Muscle layer of duodenum (tissue), 2 donors: Measurements from ENCODE around the gene DUS1L.

Experiments
- H3K27ac ChIP-seq: one replicate; pipeline ENCODE4 v1.7.0; 2013; ENCODE audit warnings: mild to moderate bottlenecking, low read length
- H3K27me3 ChIP-seq: one replicate; pipeline ENCODE4 v1.7.0; 2013; ENCODE audit warnings: low read depth, mild to moderate bottlenecking, control low read depth, low read length
- H3K36me3 ChIP-seq, 2 donors: one replicate each; pipeline ENCODE4 v1.7.0; 2013; ENCODE audit warnings: low read length in 2 of 2, control low read depth in 1 of 2, mild to moderate bottlenecking in 1 of 2; ENCODE audit not compliant: insufficient read depth in 2 of 2, control insufficient read depth in 1 of 2
- H3K4me1 ChIP-seq, 2 donors: one replicate each; pipeline ENCODE4 v1.7.0; 2013; ENCODE audit warnings: low read length in 2 of 2, mild to moderate bottlenecking in 2 of 2, control low read depth in 1 of 2, moderate library complexity in 1 of 2; ENCODE audit not compliant: insufficient read depth in 2 of 2, control insufficient read depth in 1 of 2
- H3K4me3 ChIP-seq, 2 donors: one replicate each; pipeline ENCODE4 v1.7.0; 2013; ENCODE audit warnings: low read length in 2 of 2, low read depth in 1 of 2, mild to moderate bottlenecking in 1 of 2
- H3K9me3 ChIP-seq, 2 donors: one replicate each; pipeline ENCODE4 v1.7.0; 2013; ENCODE audit warnings: low read length in 2 of 2, control low read depth in 1 of 2, mild to moderate bottlenecking in 1 of 2; ENCODE audit not compliant: control insufficient read depth in 1 of 2
- donor health status: healthy.

Gene DUS1L

DNA sequence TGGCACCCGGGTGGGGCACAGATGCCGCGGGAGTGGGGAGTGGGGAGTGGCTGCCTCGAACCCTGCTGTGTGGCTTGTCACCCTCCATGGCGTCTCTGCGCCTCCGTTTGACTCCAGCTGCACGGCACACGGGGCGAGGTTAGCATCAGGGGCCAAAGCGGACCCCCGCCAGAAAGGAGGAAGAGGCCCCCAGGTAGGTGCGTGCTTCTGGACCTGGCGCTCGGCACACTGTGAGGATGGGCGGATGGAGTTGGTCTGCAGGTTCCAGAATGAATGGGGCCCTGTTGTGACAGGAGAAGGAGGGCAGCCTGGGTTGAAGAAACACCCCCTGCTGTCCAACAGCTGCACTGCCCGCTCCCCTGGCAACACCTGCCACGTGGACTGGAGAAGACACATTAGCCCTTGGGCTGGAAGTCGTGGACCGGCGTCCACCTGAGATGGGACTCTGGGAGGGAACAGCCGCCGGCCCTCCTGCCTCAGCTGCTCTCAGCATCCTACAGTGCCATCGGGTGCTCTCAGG, 41.8 kb upstream of the DUS1L start:
- H3K36me3 ChIP-seq, result peaks cover 3 to 5% of the 10 kb centered on the region in 2 donors
- H3K27me3 ChIP-seq, result no peaks in the 10 kb centered on the region
- peaks cover 7 to 22% of the 10 kb centered on the region in 2 donors for H3K4me1 ChIP-seq
- H3K27ac ChIP-seq, result no peak overlapping the region
- H3K4me3 ChIP-seq, result no peak overlapping the region
- H3K9me3 ChIP-seq, result no peaks in the 10 kb centered on the region

DNA sequence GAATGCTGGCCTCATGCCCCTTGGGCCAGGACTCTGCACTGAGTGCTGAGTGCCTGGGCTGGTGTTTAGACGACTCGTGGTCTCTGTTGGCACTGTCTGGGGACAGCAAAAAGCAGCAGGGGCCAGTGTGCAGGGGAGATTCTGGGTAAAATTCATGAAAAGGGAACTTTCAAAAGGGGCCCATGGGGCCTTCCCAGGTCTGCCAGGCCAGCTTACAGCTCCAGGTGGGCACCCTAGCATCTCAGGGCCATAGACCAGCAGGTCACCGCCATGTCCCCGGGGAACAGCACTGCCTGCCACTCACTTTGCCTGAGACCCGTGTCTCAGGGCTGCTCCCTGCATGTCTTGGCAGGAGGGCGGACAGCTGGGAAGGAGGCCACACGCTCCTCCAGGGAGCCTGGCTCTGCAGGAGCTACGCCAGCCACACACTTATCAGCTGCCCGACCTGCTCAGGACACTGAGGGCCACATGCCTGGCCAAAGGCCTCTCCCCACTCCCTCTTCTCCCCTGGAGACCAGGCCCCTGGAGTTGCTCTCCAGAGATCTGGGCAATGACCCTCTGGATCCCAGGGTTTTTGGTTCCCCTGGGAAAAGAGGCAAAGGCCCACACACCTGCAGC, 41.2 kb upstream of the DUS1L start:
- Histone ChIP-seq H3K4me3 (peak overlapping the region; percentile 22 to 42), H3K27ac (peak overlapping the region; percentile 72)

DNA sequence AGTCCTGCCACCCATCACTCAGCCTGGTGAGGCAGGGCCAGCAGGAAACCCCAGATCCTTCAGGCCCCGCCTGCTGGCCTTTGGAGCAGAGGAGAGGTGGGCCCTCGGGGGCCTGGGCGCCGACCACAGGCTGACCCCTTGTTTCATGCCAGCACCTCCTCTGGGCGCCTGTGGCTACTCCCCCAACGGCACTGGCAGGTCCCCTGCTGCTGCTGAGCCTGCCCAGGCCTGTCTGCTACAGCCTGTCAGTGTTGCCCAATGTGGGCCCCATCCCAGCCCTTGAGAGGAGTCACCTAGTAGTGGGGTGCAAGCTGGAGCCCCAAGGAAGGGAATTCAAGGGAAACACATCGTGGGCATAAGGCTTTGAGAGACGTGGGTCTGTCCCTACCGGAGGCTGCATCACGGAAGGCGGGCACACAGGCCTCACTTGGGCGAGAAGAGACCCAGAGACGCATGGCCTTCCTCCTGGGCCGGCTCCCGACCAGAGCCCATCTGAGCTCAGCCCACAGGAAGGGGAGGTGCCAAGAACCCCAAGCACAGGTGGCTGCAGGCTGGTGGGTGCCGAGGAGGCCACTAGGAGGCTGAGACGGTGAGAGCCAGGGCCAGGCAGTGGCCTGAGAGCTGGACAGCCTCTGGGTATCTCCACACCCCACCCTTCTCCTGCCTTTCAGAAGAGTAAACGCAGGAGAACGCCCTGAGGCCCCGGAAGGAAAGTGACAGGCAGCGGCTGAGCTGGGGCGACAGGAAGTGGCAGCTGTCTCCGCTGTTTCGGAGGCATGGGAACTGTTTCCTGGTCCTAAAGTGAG, 40.5 kb upstream of the DUS1L start:
- H3K4me3 ChIP-seq, result peak overlapping the region; percentile 22 to 42
- no peaks in the 10 kb centered on the region for H3K27me3 ChIP-seq
- H3K9me3 ChIP-seq, result no peaks in the 10 kb centered on the region
- H3K36me3 ChIP-seq, result peaks cover 0 to 3% of the 10 kb centered on the region in 2 donors
- H3K27ac ChIP-seq, result peak overlapping the region; percentile 72
- H3K4me1 ChIP-seq, result peaks cover 7 to 22% of the 10 kb centered on the region in 2 donors

More for the DNA sequence above, 41.2 kb upstream of the DUS1L start:
- H3K36me3 ChIP-seq, result peaks cover 0 to 3% of the 10 kb centered on the region in 2 donors
- H3K4me1 ChIP-seq, result peaks cover 7 to 22% of the 10 kb centered on the region in 2 donors
- no peaks in the 10 kb centered on the region for H3K27me3 ChIP-seq
- H3K9me3 ChIP-seq, result no peaks in the 10 kb centered on the region

DNA sequence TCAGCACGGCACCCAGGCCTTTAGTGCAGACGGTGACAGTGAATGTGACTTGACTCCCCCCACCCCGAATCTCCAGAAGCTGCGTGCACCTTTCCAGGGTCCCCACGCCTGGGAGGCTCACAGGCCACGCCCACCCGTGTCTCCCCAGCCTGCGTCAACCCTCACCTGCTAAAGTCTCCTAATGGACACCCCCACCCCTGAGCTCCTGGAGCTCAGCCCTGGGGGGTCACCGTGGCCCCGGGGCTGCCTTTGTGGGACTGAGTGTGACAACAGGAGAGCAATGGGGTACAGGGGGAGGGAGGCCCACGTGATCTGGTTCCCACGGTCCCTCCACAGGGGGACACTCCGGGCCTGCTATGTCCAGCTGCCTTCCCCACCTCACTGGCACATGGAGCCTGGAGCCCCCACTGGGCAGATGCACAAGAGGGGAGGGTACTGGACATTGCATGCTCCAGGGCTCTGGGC, 39.8 kb upstream of the DUS1L start:
- H3K36me3 ChIP-seq, result peaks cover 0 to 3% of the 10 kb centered on the region in 2 donors
- no peak overlapping the region for H3K4me3 ChIP-seq
- H3K4me1 ChIP-seq, result peaks cover 7 to 22% of the 10 kb centered on the region in 2 donors
- no peaks in the 10 kb centered on the region for H3K9me3 ChIP-seq
- H3K27me3 ChIP-seq, result no peaks in the 10 kb centered on the region
- no peak overlapping the region for H3K27ac ChIP-seq

DNA sequence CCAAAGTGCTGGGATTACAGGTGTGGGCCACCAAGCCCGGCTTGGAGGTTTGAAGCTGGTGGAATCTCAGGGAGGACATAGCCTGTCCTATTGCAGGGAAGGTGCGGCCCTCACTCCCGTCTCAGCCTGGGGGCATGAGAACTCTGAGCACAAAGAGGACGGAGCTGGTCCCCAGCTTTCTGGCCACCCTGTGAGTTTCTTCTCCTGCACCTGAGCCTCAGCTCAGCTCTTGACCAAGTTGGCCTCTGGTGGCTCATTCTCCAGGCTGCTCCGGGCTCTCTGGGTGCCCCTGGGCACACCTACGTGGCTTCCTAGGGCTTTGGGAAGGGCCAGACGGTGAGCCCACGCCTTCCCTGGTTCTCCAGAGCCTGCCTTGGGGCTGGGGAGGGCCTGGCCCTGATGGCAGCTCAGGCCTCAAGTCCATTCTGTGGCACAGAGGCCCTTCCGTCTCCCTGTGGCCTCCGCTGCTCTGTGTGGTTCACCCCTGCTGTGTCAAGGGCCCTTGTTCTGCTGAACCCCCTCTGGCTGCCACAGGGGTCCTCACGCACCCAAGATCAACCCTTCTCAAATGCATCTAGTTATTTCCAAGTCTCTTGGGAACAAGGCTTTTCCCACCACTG, 39.3 kb upstream of the DUS1L start:
- Histone ChIP-seq H3K27me3 (no peaks in the 10 kb centered on the region), H3K4me3 (no peak overlapping the region), H3K27ac (no peak overlapping the region), H3K4me1 (peaks cover 7 to 26% of the 10 kb centered on the region in 2 donors), H3K9me3 (no peaks in the 10 kb centered on the region), H3K36me3 (peaks cover 0 to 3% of the 10 kb centered on the region in 2 donors)

DNA sequence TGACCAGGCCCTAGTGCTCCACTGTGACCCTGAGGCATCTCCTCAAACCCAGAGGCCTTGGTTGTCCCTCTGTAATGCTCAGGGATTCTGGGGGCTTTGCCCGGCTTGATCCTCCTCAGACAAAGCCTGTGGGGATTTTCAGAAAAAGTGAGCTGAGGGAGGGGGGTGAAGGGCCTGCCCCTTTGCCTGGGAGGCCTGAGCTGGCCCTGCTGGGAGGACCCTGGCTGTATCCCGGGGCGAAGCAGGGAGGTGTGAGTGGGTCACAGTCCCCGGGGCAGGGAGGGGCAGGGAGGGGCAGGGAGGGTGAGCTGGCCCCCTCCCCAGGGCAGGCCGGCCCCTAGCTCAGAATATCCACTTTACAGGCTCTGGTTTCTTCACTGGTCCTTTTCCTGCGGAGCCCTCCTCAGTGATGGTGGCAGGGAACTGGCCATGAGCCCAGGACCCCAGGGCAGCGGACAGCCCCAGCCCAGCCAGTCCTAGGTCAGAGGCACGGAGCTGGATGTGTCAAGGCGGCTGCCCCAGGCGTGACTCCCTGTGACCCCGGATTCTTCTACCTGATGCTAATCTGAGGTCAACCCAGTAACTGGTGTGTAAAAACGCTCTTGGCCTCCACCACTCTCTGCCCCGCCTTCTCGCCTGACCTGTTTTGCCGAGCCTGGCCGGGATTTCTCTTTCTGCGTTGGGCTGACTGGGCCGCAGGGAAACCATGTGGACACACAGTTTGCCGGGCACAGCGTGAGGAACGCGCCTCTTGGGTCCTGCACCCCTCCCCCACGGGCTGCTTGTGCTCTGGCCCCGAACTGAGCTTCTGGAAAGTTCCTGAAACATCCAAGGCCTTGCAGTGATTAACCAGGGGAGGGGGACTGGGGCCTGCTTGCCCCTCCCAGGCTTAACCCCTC, 38.2 kb upstream of the DUS1L start:
- Histone ChIP-seq H3K9me3 (no peaks in the 10 kb centered on the region), H3K4me1 (peaks cover 7 to 37% of the 10 kb centered on the region in 2 donors), H3K4me3 (no peak overlapping the region), H3K36me3 (peaks cover 0 to 3% of the 10 kb centered on the region in 2 donors), H3K27ac (no peak overlapping the region), H3K27me3 (no peaks in the 10 kb centered on the region)

DNA sequence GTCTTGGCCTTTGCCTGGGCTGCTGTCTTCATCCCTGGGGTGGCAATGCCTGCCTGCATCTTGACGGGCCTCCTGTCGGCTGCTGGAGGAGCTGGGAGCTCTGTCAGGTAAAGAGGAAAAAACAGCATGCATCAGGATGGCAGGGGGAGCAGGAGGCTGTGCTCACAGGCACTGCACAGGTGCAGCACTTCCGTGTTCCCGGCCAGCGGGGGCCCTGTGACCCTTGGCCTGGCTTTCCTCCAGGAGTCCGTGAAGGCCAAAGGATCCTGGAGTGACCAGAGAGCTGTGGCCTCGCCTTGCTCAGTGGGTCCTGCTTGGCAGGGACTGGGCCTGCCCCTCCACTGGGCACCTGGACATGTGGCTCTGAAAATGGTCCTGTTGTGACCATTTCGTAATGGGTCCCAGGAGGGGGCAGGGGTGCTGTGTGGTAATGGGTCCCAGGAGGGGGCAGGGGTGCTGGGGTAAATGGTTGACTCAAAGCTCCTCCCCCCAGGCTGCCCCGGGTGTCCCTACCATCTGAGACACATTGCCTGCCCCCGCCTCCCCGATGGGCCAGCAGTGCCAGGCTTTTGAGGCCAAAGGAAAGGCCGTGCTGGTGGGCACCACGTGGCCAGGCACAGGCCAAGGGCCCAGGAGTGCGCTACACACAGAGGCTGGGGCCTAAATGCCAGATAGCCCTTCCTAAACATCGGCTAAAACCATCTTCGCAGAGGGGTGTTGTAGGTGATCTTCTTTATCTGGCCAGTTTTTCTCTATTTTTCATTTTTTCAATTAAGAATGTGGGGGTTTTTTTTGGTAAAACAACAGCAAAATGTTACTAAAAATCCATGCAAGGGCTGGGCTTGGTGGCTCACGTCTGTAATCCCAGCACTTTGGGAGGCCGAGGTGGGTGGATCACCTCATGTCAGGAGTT, 36.4 kb upstream of the DUS1L start:
- H3K27ac ChIP-seq, result no peak overlapping the region
- peaks cover 7 to 35% of the 10 kb centered on the region in 2 donors for H3K4me1 ChIP-seq
- H3K36me3 ChIP-seq, result no peaks in the 10 kb centered on the region
- no peak overlapping the region for H3K4me3 ChIP-seq
- H3K9me3 ChIP-seq, result no peaks in the 10 kb centered on the region
- no peaks in the 10 kb centered on the region for H3K27me3 ChIP-seq

DNA sequence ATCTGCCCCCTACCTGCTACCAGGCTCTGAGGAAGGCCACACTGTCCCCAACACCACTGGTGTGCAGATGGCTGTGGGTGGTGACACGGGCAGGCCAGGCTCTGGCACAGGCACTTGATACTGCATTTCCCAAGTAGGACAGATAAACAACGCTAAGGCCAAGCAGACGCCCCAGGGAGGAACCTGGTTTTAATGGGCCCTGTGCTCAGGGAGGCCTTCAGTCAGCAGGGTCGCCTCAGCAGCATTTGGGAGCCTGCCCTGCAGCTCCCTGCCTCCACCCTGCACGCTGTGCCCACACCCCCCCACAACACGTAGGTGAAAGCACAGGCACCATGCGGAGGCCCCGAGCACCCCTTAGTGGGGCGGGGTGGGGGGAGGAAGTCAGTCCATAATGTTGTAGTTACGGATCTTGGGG, 35.7 kb upstream of the DUS1L start:
- Histone ChIP-seq H3K4me3 (no peak overlapping the region), H3K4me1 (peaks cover 5 to 35% of the 10 kb centered on the region in 2 donors), H3K9me3 (no peaks in the 10 kb centered on the region), H3K36me3 (no peaks in the 10 kb centered on the region), H3K27ac (no peak overlapping the region), H3K27me3 (no peaks in the 10 kb centered on the region)

DNA sequence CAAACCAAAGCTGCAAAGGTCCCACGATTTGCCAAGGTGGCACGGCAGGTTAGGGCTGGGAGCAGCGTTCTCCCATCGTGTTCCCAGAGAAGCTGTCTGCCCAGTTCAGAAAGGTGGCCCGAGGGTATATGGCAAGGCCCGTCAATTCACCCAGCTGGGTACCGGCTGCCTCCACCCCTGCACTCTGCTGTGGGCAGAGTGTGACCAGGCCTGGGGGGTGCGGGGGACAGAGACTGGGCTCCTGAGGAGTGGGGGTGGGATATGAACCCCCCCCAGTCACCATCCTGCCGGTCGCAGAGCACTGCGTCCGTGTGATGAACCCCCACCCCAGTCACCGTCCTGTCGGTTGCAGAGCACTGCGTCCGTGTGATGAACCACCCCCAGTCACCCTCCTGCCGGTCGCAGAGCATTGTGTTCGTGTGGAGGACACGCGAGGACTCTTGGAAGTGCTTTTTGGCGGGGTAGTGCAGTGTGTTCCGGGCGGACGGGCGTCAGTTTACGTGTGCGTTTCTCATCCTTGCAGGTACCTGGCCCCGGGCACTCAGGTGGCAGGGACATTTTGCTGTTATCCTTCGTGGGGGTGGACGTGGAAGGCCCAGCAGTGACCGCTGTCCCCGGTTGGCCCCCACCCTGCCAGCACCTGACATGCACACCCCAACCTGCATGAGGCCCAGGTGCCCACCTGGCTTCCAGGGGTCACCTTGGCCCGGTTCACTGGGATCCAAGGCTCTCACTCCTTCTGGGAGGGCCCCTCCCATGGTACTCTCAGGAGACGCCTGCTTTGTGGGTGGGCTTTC, 35.1 kb upstream of the DUS1L start:
- Histone ChIP-seq H3K27me3 (no peaks in the 10 kb centered on the region), H3K4me1 (peaks cover 5 to 35% of the 10 kb centered on the region in 2 donors), H3K9me3 (no peaks in the 10 kb centered on the region), H3K36me3 (peaks cover 0 to 4% of the 10 kb centered on the region in 2 donors), H3K4me3 (no peak overlapping the region), H3K27ac (no peak overlapping the region)
